Renal pelvis (tissue), 4 donors: Measurements from ENCODE around the gene OR8G5. TPM values are rescaled to one million over a fixed set of nuclear protein-coding genes. Genes with fewer than 3 reads are reported as not detected.

Experiments used
- DNase-seq: peaks from one replicate; pipeline ENCODE4 v3.0.0-alpha.2; 2013
- polyA plus RNA-seq, 3 donors: library from polyadenylated mRNA; unstranded; fragments of 120-200 nt; gene quantifications; one replicate each; pipeline ENCODE4 v1.2.1, GENCODE V29; 2013; ENCODE audit not compliant: insufficient read length in 3 of 3

Gene OR8G5
- polyA plus RNA-seq, 3 donors = not detected

GRCh38 chr11:124285610-124286344, 29.6 kb downstream of the OR8G5 start:
- DNase-seq = no peak

DNA sequence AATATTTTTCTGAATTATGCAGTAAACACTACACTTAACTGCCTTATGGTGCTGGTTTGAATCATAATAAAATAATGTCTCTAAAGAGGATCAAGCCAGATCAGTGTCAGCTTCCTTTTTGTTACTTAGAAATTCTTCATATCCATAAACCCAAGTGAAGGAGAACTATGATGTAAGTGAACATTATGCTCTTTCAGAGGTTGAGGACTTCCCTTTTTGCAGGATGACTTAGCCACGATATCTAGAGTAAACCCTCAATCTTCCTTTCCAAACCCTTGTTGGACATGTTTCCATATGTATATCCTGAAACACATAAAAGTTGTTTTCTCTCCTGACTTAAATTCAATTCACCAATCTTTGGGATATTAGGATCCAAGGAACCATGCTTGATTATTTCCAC, 38.5 kb downstream of the OR8G5 start:
- no peak for DNase-seq

GRCh38 chr11:124296016-124296415, 39.8 kb downstream of the OR8G5 start:
- DNase-seq = no peak

GRCh38 chr11:124297921-124298320, 41.7 kb downstream of the OR8G5 start:
- no peak for DNase-seq

DNA sequence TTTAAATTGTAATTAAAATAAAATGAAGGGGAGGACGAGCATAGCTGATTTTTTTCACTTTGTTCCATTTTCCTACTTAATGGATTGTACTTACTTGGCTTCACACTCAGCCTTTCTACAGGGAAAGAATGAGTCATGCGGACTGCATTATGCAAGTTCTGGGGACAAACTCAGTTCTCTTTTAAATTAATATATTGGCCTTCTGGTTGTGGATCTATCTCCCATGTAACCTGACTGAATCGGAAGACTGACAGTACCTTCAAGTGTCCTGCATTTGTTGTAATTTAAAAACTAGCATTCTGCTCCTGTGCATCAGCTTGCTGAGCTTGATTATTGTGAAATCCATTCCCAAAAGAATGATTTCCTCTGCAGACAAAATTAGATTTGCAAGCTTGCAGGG, 45.4 kb downstream of the OR8G5 start:
- no peak for DNase-seq

GRCh38 chr11:124302347-124303125, 46.4 kb downstream of the OR8G5 start:
- DNase-seq = no peak

DNA sequence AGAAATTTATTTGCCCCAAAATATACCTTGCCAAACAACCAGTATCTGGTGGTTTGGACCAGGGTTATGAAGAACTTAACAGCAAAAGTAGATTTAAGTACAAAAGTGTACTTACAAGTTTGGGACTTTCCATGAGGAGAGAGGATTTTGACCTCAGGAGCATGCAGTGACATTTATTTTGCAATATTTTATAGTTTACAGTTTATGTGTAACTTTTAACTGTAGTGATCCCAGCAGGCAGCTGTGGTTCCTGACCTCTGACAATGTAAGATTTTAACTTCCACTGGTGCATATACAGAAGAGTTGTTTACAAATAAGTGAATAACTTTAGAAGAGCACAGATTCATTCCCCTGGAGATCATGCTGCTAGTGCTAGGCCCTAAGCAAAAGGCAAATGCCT, 50.9 kb downstream of the OR8G5 start:
- DNase-seq = no peak

- DNase-seq = no peak
Observed at GRCh38 chr11:124310721-124311120, 54.5 kb downstream of the OR8G5 start.

- no peak for DNase-seq
Observed at GRCh38 chr11:124311269-124311668, 55.1 kb downstream of the OR8G5 start.

DNA sequence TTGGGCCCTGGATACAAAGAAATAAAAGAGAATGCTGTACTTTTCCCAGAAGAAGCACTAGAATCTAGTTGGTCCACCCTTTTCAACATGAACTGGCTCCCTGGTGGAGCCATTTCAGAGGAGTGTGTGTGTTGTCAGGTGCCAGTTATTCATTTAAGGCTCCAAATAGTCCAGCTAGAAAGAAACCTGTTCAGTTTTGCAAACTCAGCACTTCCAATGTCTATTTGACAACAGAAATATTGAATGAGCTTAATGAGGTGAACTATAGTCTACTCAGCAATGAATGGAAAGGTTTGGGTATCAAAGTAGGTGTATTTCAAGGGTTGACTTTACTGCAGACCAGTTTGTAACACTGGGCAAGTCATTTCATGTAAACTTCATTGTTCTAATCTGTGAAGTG, 55.5 kb downstream of the OR8G5 start:
- no peak for DNase-seq

- DNase-seq = no peak
Observed at GRCh38 chr11:124313131-124313530, 57.0 kb downstream of the OR8G5 start.

DNA sequence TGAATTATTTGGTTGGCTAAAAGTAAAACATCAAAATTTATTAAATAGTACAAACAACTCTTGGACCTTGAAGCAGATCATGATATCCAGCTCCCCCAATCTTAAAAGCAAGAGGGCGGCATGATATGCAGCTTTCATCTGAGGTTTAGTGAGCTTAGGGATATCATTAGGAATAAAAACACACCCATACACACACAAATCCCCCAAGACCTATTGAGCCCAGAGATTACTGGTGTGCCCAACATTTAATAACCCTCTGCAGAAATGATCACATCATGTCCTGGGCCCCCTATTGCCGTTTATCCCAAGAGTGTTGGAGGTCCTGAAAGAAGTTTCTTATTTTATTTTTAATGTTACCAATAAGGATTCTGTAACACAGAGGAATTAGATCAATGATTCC, 57.7 kb downstream of the OR8G5 start, which contains the start of gene OR8D1:
TSS of gene OR8D1 (minus strand) at position 101 of the 400 bp plus-strand sequence. CDS start 3,183 bp downstream, outside the sequence.
- no peak for DNase-seq

- no peak for DNase-seq
Observed at GRCh38 chr11:124315052-124315451, 58.9 kb downstream of the OR8G5 start.

Other genes with a start within 250 kb of the OR8G5 start
- under 1 TPM in 1 of 3 donors, not detected in 2; 0.06 TPM for gene OR10G4, start 243.4 kb upstream of the OR8G5 start, polyA plus RNA-seq
- not detected for gene OR10G9, start 233.4 kb upstream of the OR8G5 start, polyA plus RNA-seq
- gene OR10G8, start 229.6 kb upstream of the OR8G5 start, polyA plus RNA-seq = not detected
- not detected for gene OR10G7, start 215.1 kb upstream of the OR8G5 start, polyA plus RNA-seq
- 10 to 100 TPM; 11.9 to 15.6 (median 12.6) TPM for gene VWA5A, start 140.9 kb upstream of the OR8G5 start, polyA plus RNA-seq
- gene OR10D3, start 73.0 kb upstream of the OR8G5 start, polyA plus RNA-seq = not detected
- gene OR8G1, start 15.3 kb upstream of the OR8G5 start, polyA plus RNA-seq = not detected
- gene OR8D1, start 57.6 kb downstream of the OR8G5 start, polyA plus RNA-seq = not detected
- not detected for gene OR8D2, start 63.8 kb downstream of the OR8G5 start, polyA plus RNA-seq
- not detected for gene OR8B2, start 128.1 kb downstream of the OR8G5 start, polyA plus RNA-seq
- gene OR8B3, start 142.6 kb downstream of the OR8G5 start, polyA plus RNA-seq = not detected
- not detected for gene OR8B4, start 168.5 kb downstream of the OR8G5 start, polyA plus RNA-seq
- gene OR8B8, start 189.3 kb downstream of the OR8G5 start, polyA plus RNA-seq = not detected